ENCODE measurements around the gene MARCO. TPM values are rescaled to one million over a fixed set of nuclear protein-coding genes. Genes with fewer than 3 reads are reported as not detected.

Gene MARCO
- total RNA-seq, 1 experiment from 2014 or later, result not detected

GRCh38 chr2:119013671-119014070 is 71.7 kb downstream of the MARCO start:
- no peak for TF ChIP-seq CTCF (conservative IDR thresholded peaks at IDR 0.05)
- Histone ChIP-seq H3K56ac (ENCODE audit: insufficient read length, low read depth, low read length) (no peak overlapping the region), H3K23me2 (ENCODE audit: insufficient read length, low read depth, low read length, poor library complexity, severe bottlenecking) (no peaks in the 10 kb centered on the region), H2BK12ac (ENCODE audit: insufficient read length, low read depth, low read length) (no peak overlapping the region), H3K79me1 (ENCODE audit: insufficient read depth, low read depth, low read length, poor library complexity, severe bottlenecking) (no peaks in the 10 kb centered on the region), H3K27me3 (ENCODE audit: insufficient read depth, low read length) (no peaks in the 10 kb centered on the region), H2BK120ac (ENCODE audit: low read depth, low read length, poor library complexity, severe bottlenecking) (no peak overlapping the region), H3K9ac (ENCODE audit: extremely low read depth, insufficient read length, low read length) (no peak overlapping the region), H2AK5ac (ENCODE audit: insufficient read length, low read length) (no peak overlapping the region), H3K4me1 (ENCODE audit: insufficient read depth, low read length) (no peaks in the 10 kb centered on the region), H2BK20ac (ENCODE audit: low read depth, low read length, poor library complexity, severe bottlenecking) (no peak overlapping the region), H2BK5ac (ENCODE audit: insufficient read length, low read length) (no peak overlapping the region), H2BK15ac (ENCODE audit: low read depth, low read length) (no peak overlapping the region), H3K23ac (ENCODE audit: insufficient read length, low read depth, low read length) (no peak overlapping the region), H3K27ac (ENCODE audit: insufficient read length, low read depth, low read length) (no peak overlapping the region), H3K9me3 (ENCODE audit: control insufficient read depth, low read depth, low read length) (no peaks in the 10 kb centered on the region), H3K14ac (ENCODE audit: insufficient read depth, low read length) (no peak overlapping the region), H3K18ac (ENCODE audit: insufficient read length, low read depth, low read length) (no peak overlapping the region), H4K5ac (ENCODE audit: insufficient read length, low read depth, low read length) (no peak overlapping the region), H3K79me2 (ENCODE audit: insufficient read depth, low read length) (no peaks in the 10 kb centered on the region), H3K4me2 (ENCODE audit: insufficient read depth, insufficient read length, low read length) (no peak overlapping the region), H4K20me1 (ENCODE audit: control insufficient read depth, insufficient read depth, insufficient read length) (no peaks in the 10 kb centered on the region), H3T11ph (ENCODE audit: low read length) (no peak overlapping the region), H3K4ac (ENCODE audit: low read depth, low read length) (no peak overlapping the region), H4K91ac (ENCODE audit: insufficient read length, low read depth, low read length) (no peak overlapping the region), H2AFZ (ENCODE audit: low read length) (no peak overlapping the region), H4K8ac (replicated peaks; ENCODE audit: insufficient read length, low read depth, low read length) (no peak overlapping the region)
- DNase-seq, result no peak
- H3K4me3 Mint-ChIP-seq, result no peak overlapping the region
- peaks cover 0 to 3% of the 10 kb centered on the region in 2 experiments; a peak in 2 of 5 replicates for H3K9me3 Mint-ChIP-seq
- no peak overlapping the region; a peak in 1 of 7 replicates for H3K27ac Mint-ChIP-seq
- H3K27me3 Mint-ChIP-seq (ENCODE audit: low read depth), result peaks cover 36% of the 10 kb centered on the region
- H3K4me1 Mint-ChIP-seq, result peaks cover 4 to 9% of the 10 kb centered on the region in 2 experiments; a peak in 3 of 4 replicates
- H3K36me3 Mint-ChIP-seq (ENCODE audit: insufficient read depth in 1 of 3, low read depth in 3 of 3), result no peaks in the 10 kb centered on the region
- WGBS (ENCODE audit: extremely low coverage, insufficient read length, low lambda C conversion rate), result no CpG with 5 or more reads among the region's 4 CpGs
